ENCODE data around the gene NDUFAF3.

The NDUFAF3 gene

GRCh38 chr3:49029563-49029884 is 7.6 kb downstream of the NDUFAF3 start:
- in situ Hi-C loops (cut with HindIII; ENCODE audit: low sequenced_read_pairs) = no loop called here
- DNase-seq (ENCODE audit: low read depth, low spot score) = no peak
- H3K4me3 ChIP-seq (ENCODE audit: low read depth, low read length) = no peak overlapping the region

GRCh38 chr3:49030321-49030720 is 8.4 kb downstream of the NDUFAF3 start:
- H3K4me3 ChIP-seq (ENCODE audit: low read depth, low read length) = no peak overlapping the region
- TF ChIP-seq CTCF (IDR thresholded peaks at IDR 0.05; ENCODE audit: low read depth, low read length) = no peak
- DNase-seq (ENCODE audit: low read depth, low spot score) = no peak
- in situ Hi-C loops (cut with HindIII; ENCODE audit: low sequenced_read_pairs) = no loop called here

More at GRCh38 chr3:49029563-49029884, 7.6 kb downstream of the NDUFAF3 start:
- no peak for TF ChIP-seq CTCF (IDR thresholded peaks at IDR 0.05; ENCODE audit: low read depth, low read length)

- no peak for TF ChIP-seq CTCF (IDR thresholded peaks at IDR 0.05; ENCODE audit: low read depth, low read length)
- no peak overlapping the region for H3K4me3 ChIP-seq (ENCODE audit: low read depth, low read length)
- in situ Hi-C loops (cut with HindIII; ENCODE audit: low sequenced_read_pairs) = no loop called here
- no peak for DNase-seq (ENCODE audit: low read depth, low spot score)
These were observed 10.9 kb downstream of the NDUFAF3 start for GRCh38 chr3:49032646-49033304.

- no peak for DNase-seq (ENCODE audit: low read depth, low spot score)
- H3K4me3 ChIP-seq (ENCODE audit: low read depth, low read length) = no peak overlapping the region
- in situ Hi-C loops (cut with HindIII; ENCODE audit: low sequenced_read_pairs) = no loop called here
- TF ChIP-seq CTCF (IDR thresholded peaks at IDR 0.05; ENCODE audit: low read depth, low read length) = no peak
These were observed 12.7 kb downstream of the NDUFAF3 start for GRCh38 chr3:49034650-49035049.

- in situ Hi-C loops (cut with HindIII; ENCODE audit: low sequenced_read_pairs) = no loop called here
- H3K4me3 ChIP-seq (ENCODE audit: low read depth, low read length) = no peak overlapping the region
- TF ChIP-seq CTCF (IDR thresholded peaks at IDR 0.05; ENCODE audit: low read depth, low read length) = no peak
- no peak for DNase-seq (ENCODE audit: low read depth, low spot score)
These were observed 13.4 kb downstream of the NDUFAF3 start for GRCh38 chr3:49035281-49035680.

- no peak for TF ChIP-seq CTCF (IDR thresholded peaks at IDR 0.05; ENCODE audit: low read depth, low read length)
- in situ Hi-C loops (cut with HindIII; ENCODE audit: low sequenced_read_pairs) = no loop called here
- no peak overlapping the region for H3K4me3 ChIP-seq (ENCODE audit: low read depth, low read length)
- no peak for DNase-seq (ENCODE audit: low read depth, low spot score)
These were observed 31.6 kb downstream of the NDUFAF3 start for GRCh38 chr3:49053543-49053942.

All from astrocyte of the spinal cord (primary cell).